WTC11 (cell line): ENCODE measurements around the gene PLIN4. TPM values are rescaled to one million over a fixed set of nuclear protein-coding genes. Genes with fewer than 3 reads are reported as not detected.

ENCODE experiments used
- ATAC-seq: fragments of 200-7000 bp; cut with Tn5 transposase; 2 replicates; pipeline ENCODE4 v1.10.0; 2021; ENCODE audit warnings: mild to moderate bottlenecking, moderate library complexity
- CTCF ChIA-PET: fragments of 300-600 bp; sonication (Branson Sonifier 250); formaldehyde crosslinking; loops from one replicate; lab custom pipeline; 2021; ENCODE audit warnings: antibody characterized with exemption; lab: Charles Lee
- POLR2A ChIA-PET: fragments of 350-600 bp; sonication (Branson Sonifier 250); formaldehyde crosslinking; loops from one replicate; lab custom pipeline; 2021; ENCODE audit warnings: antibody characterized with exemption; lab: Charles Lee
- DNase-seq: peaks from one replicate; pipeline ENCODE4 v3.0.0; 2021; ENCODE audit warnings: low spot score
- H3K27ac Mint-ChIP-seq: 2 replicates; pipeline ENCODE4 v1.8.0; 2021; ENCODE audit warnings: mixed read lengths
- H3K27me3 Mint-ChIP-seq: 2 replicates; pipeline ENCODE4 v1.8.0; 2021; ENCODE audit warnings: low read depth, mild to moderate bottlenecking, moderate library complexity, mixed read lengths
- H3K36me3 Mint-ChIP-seq: 2 replicates; pipeline ENCODE4 v1.8.0; 2021; ENCODE audit warnings: mixed read lengths
- H3K4me1 Mint-ChIP-seq: 2 replicates; pipeline ENCODE4 v1.8.0; 2022; ENCODE audit warnings: mixed read lengths
- H3K4me3 Mint-ChIP-seq: 2 replicates; pipeline ENCODE4 v1.8.0; 2021; ENCODE audit warnings: mild to moderate bottlenecking, moderate library complexity, mixed read lengths
- H3K9me3 Mint-ChIP-seq: 2 replicates; pipeline ENCODE4 v1.8.0; 2021; ENCODE audit warnings: mixed read lengths
- AFF4 ChIP-seq: sonication (generic); formaldehyde crosslinking; IDR thresholded peaks from 2 replicates; pipeline ENCODE4 v1.8.1; 2023; ENCODE audit warnings: mild to moderate bottlenecking, missing genetic modification reagents, borderline replicate concordance
- AR ChIP-seq: fragments of 250-450 bp; sonication (Bioruptor Pico); IDR thresholded peaks from 2 replicates; pipeline ENCODE4 v1.9.0; 2021; ENCODE audit warnings: mild to moderate bottlenecking
- ERG ChIP-seq: fragments of 250-450 bp; sonication (Bioruptor Pico); IDR thresholded peaks from 2 replicates; pipeline ENCODE4 v1.8.0; 2021; ENCODE audit warnings: mild to moderate bottlenecking
- FOXJ3 ChIP-seq: sonication (generic); formaldehyde crosslinking; IDR thresholded peaks from 2 replicates; pipeline ENCODE4 v1.9.0; 2021; ENCODE audit warnings: missing genetic modification reagents, mild to moderate bottlenecking, borderline replicate concordance
- FOXK1 ChIP-seq: sonication (generic); formaldehyde crosslinking; IDR thresholded peaks from 2 replicates; pipeline ENCODE4 v1.8.0; 2022; ENCODE audit warnings: mild to moderate bottlenecking, moderate library complexity, missing genetic modification reagents
- FOXP1 ChIP-seq: sonication (generic); formaldehyde crosslinking; IDR thresholded peaks from 2 replicates; pipeline ENCODE4 v1.8.0; 2022; ENCODE audit warnings: missing genetic modification reagents, mild to moderate bottlenecking, moderate library complexity, borderline replicate concordance
- GTF2I ChIP-seq: fragments of 250-450 bp; sonication (Bioruptor Pico); conservative IDR thresholded peaks from 2 replicates; pipeline ENCODE4 v1.4.0; 2021; ENCODE audit warnings: mild to moderate bottlenecking
- HMGXB4 ChIP-seq: sonication (generic); formaldehyde crosslinking; IDR thresholded peaks from 2 replicates; pipeline ENCODE4 v1.8.1; 2023; ENCODE audit warnings: mild to moderate bottlenecking, moderate library complexity, missing genetic modification reagents
- IRF1 ChIP-seq: sonication (generic); formaldehyde crosslinking; IDR thresholded peaks from 2 replicates; pipeline ENCODE4 v1.8.0; 2023; ENCODE audit warnings: missing genetic modification reagents
- IRF2 ChIP-seq: sonication (generic); formaldehyde crosslinking; IDR thresholded peaks from 2 replicates; pipeline ENCODE4 v1.8.0; 2022; ENCODE audit warnings: low read depth, missing genetic modification reagents, borderline replicate concordance
- MXD4 ChIP-seq: fragments of 250-450 bp; sonication (Bioruptor Pico); IDR thresholded peaks from 2 replicates; pipeline ENCODE4 v1.8.0; 2021; ENCODE audit warnings: mild to moderate bottlenecking, moderate library complexity, borderline replicate concordance
- NR1H2 ChIP-seq: sonication (generic); formaldehyde crosslinking; IDR thresholded peaks from 2 replicates; pipeline ENCODE4 v1.9.0; 2021; ENCODE audit warnings: mild to moderate bottlenecking, moderate library complexity, missing genetic modification reagents
- NR3C1 ChIP-seq: sonication (generic); formaldehyde crosslinking; conservative IDR thresholded peaks from 2 replicates; pipeline ENCODE4 v1.8.1; 2023; ENCODE audit warnings: low read depth, mild to moderate bottlenecking, missing genetic modification reagents
- PREB ChIP-seq: sonication (generic); formaldehyde crosslinking; IDR thresholded peaks from 2 replicates; pipeline ENCODE4 v1.8.1; 2022; ENCODE audit warnings: mild to moderate bottlenecking, missing genetic modification reagents, moderate library complexity, borderline replicate concordance
- TEAD4 ChIP-seq: sonication (generic); formaldehyde crosslinking; IDR thresholded peaks from 2 replicates; pipeline ENCODE4 v1.8.0; 2022; ENCODE audit warnings: mild to moderate bottlenecking, missing genetic modification reagents
- TP53 ChIP-seq: sonication (generic); formaldehyde crosslinking; IDR thresholded peaks from 2 replicates; pipeline ENCODE4 v1.8.1; 2023; ENCODE audit warnings: mild to moderate bottlenecking, missing genetic modification reagents
- ZBTB21 ChIP-seq: sonication (generic); formaldehyde crosslinking; IDR thresholded peaks from 2 replicates; pipeline ENCODE4 v1.8.1; 2023; ENCODE audit warnings: mild to moderate bottlenecking, missing genetic modification reagents, borderline replicate concordance
- ZNF138 ChIP-seq: sonication (generic); formaldehyde crosslinking; conservative IDR thresholded peaks from 2 replicates; pipeline ENCODE4 v1.8.1; 2022; ENCODE audit warnings: mild to moderate bottlenecking, moderate library complexity, missing genetic modification reagents
- ZNF423 ChIP-seq: fragments of 250-450 bp; sonication (Bioruptor Pico); IDR thresholded peaks from 2 replicates; pipeline ENCODE4 v2.1.2; 2022; ENCODE audit warnings: mild to moderate bottlenecking, moderate library complexity
- ZNF512 ChIP-seq: sonication (generic); formaldehyde crosslinking; IDR thresholded peaks from 2 replicates; pipeline ENCODE4 v1.8.1; 2022; ENCODE audit warnings: missing genetic modification reagents, borderline replicate concordance
- total RNA-seq: library from RNA; stranded (reverse); gene quantifications from 3 replicates; pipeline ENCODE4 v1.2.3, GENCODE V29; 2021

PLIN4 gene
- total RNA-seq, 1 experiment from 2014 or later: 0.35 TPM

GRCh38 chr19:4499855-4500254 is 18.4 kb downstream of the PLIN4 start:
- ATAC-seq (no peak), DNase-seq (no peak)
- ChIA-PET POLR2A (no interaction called here), CTCF (interaction anchor here (0.7 to 6.7 kb wide), 4 partner anchors 24 to 136 kb away, joined by 3 to 38 read pairs (median 5); no protein-coding TSS in a partner anchor)
- H3K4me3 Mint-ChIP-seq: no peak overlapping the region
- H3K36me3 Mint-ChIP-seq: peaks cover 10% of the 10 kb centered on the region
- no peaks in the 10 kb centered on the region for H3K4me1 Mint-ChIP-seq
- no peaks in the 10 kb centered on the region for H3K27me3 Mint-ChIP-seq
- no peak overlapping the region for H3K27ac Mint-ChIP-seq
- H3K9me3 Mint-ChIP-seq: no peaks in the 10 kb centered on the region
- TF ChIP-seq ERG (CRISPR knock-in tag) (no peak), PREB (CRISPR knock-in tag) (no peak), IRF2 (CRISPR knock-in tag) (no peak), FOXP1 (CRISPR knock-in tag) (no peak), FOXJ3 (CRISPR knock-in tag) (no peak), NR1H2 (no peak), NR3C1 (CRISPR knock-in tag) (no peak), ZBTB21 (CRISPR knock-in tag) (no peak), TEAD4 (CRISPR knock-in tag) (no peak), HMGXB4 (CRISPR knock-in tag) (no peak), ZNF512 (CRISPR knock-in tag) (no peak), ZNF138 (no peak), AR (CRISPR knock-in tag) (no peak), AFF4 (no peak), ZNF423 (CRISPR knock-in tag) (no peak), FOXK1 (CRISPR knock-in tag) (no peak), TP53 (CRISPR knock-in tag) (no peak), GTF2I (CRISPR knock-in tag) (no peak), MXD4 (CRISPR knock-in tag) (no peak), IRF1 (no peak)
- TF ChIP-seq, all 79 proteins: peak for 0
